HepG2 (cell line): ENCODE results near the gene VEZF1. TPM values are rescaled to one million over a fixed set of nuclear protein-coding genes. Genes with fewer than 3 reads are reported as not detected.

Experiments used
- ATF3 ChIP-seq: sonication (generic); formaldehyde crosslinking; IDR thresholded peaks from 2 replicates; pipeline ENCODE4 v1.4.0; 2020; ENCODE audit warnings: missing genetic modification reagents
- CBX2 ChIP-seq, 2 experiments: fragments of 200-600 bp in 1 of 2; sonication (generic); formaldehyde crosslinking in 1 of 2; IDR thresholded peaks; 2 replicates each; pipeline versions ENCODE4 v1.7.0 to v1.8.1; 2018 to 2022; ENCODE audit warnings: low read depth in 2 of 2, low read length in 1 of 2, mild to moderate bottlenecking in 1 of 2, missing genetic modification reagents in 1 of 2
- FUBP1 ChIP-seq: sonication (generic); formaldehyde crosslinking; IDR thresholded peaks from 2 replicates; pipeline ENCODE4 v1.5.1; 2020; ENCODE audit warnings: missing genetic modification reagents, mild to moderate bottlenecking, borderline replicate concordance
- GATAD1 ChIP-seq: IDR thresholded peaks from 2 replicates; pipeline ENCODE4 v1.6.1; 2016; ENCODE audit warnings: missing genetic modification reagents, missing compliant biosample characterization
- HNF4A ChIP-seq: sonication (generic); formaldehyde crosslinking; IDR thresholded peaks from 2 replicates; pipeline ENCODE4 v1.4.0; 2020; ENCODE audit warnings: missing genetic modification reagents
- HNRNPH1 ChIP-seq: fragments of 200-400 bp; formaldehyde crosslinking; optimal IDR thresholded peaks from 2 replicates; pipeline ENCODE3; 2017; ENCODE audit warnings: mild to moderate bottlenecking, low read depth, low read length
- HOXD1 ChIP-seq: sonication (generic); formaldehyde crosslinking; IDR thresholded peaks from 2 replicates; pipeline ENCODE4 v1.5.0; 2020; ENCODE audit warnings: missing genetic modification reagents
- ISL2 ChIP-seq: sonication (generic); formaldehyde crosslinking; IDR thresholded peaks from 2 replicates; pipeline ENCODE4 v1.5.0; 2020; ENCODE audit warnings: missing genetic modification reagents
- JUNB ChIP-seq: sonication (generic); formaldehyde crosslinking; IDR thresholded peaks from 2 replicates; pipeline ENCODE4 v1.8.0; 2022; ENCODE audit warnings: missing genetic modification reagents, mild to moderate bottlenecking, borderline replicate concordance
- KAT7 ChIP-seq: IDR thresholded peaks from 2 replicates; pipeline ENCODE4 v1.6.1; 2018; ENCODE audit warnings: borderline replicate concordance, missing compliant biosample characterization
- MED1 ChIP-seq: sonication (generic); formaldehyde crosslinking; IDR thresholded peaks from 2 replicates; pipeline ENCODE4 v1.4.0; 2020; ENCODE audit warnings: missing genetic modification reagents
- MTF2 ChIP-seq: sonication (generic); formaldehyde crosslinking; IDR thresholded peaks from 2 replicates; pipeline ENCODE4 v1.5.0; 2020; ENCODE audit warnings: missing genetic modification reagents, borderline replicate concordance
- ONECUT2 ChIP-seq: sonication (generic); formaldehyde crosslinking; IDR thresholded peaks from 2 replicates; pipeline ENCODE4 v1.4.0; 2020; ENCODE audit warnings: missing genetic modification reagents
- RARG ChIP-seq: sonication (generic); formaldehyde crosslinking; IDR thresholded peaks from 2 replicates; pipeline ENCODE4 v1.4.0; 2020; ENCODE audit warnings: low read depth, mild to moderate bottlenecking, missing genetic modification reagents
- SOX5 ChIP-seq: IDR thresholded peaks from 2 replicates; pipeline ENCODE4 v1.6.1; 2016; ENCODE audit warnings: borderline replicate concordance
- YY1 ChIP-seq: IDR thresholded peaks from 2 replicates; pipeline ENCODE4 v1.6.1; 2011; ENCODE audit warnings: low read length, low read depth, moderate library complexity, mild to moderate bottlenecking; ENCODE audit not compliant: insufficient read depth, insufficient replicate concordance
- ZBTB7A ChIP-seq: sonication (generic); formaldehyde crosslinking; IDR thresholded peaks from 2 replicates; pipeline ENCODE4 v1.8.0; 2022; ENCODE audit warnings: mild to moderate bottlenecking, missing genetic modification reagents
- ZBTB8A ChIP-seq: sonication (generic); formaldehyde crosslinking; IDR thresholded peaks from 2 replicates; pipeline ENCODE4 v1.4.0; 2020; ENCODE audit warnings: mild to moderate bottlenecking, low read depth, missing genetic modification reagents, borderline replicate concordance
- ZFAT ChIP-seq: sonication (generic); formaldehyde crosslinking; conservative IDR thresholded peaks from 2 replicates; pipeline ENCODE4 v1.8.1; 2023; ENCODE audit warnings: missing genetic modification reagents, inconsistent platforms
- ZNF235 ChIP-seq: sonication (generic); formaldehyde crosslinking; IDR thresholded peaks from 2 replicates; pipeline ENCODE4 v1.8.1; 2023; ENCODE audit warnings: mild to moderate bottlenecking, missing genetic modification reagents, borderline replicate concordance
- ZNF337 ChIP-seq: sonication (generic); formaldehyde crosslinking; IDR thresholded peaks from 2 replicates; pipeline ENCODE4 v1.5.1; 2020; ENCODE audit warnings: missing genetic modification reagents, low read depth, mild to moderate bottlenecking, borderline replicate concordance
- ZNF350 ChIP-seq: sonication (generic); formaldehyde crosslinking; IDR thresholded peaks from 2 replicates; pipeline ENCODE4 v1.4.0; 2020; ENCODE audit warnings: mild to moderate bottlenecking, low read depth, missing genetic modification reagents, borderline replicate concordance
- ZNF557 ChIP-seq: sonication (generic); formaldehyde crosslinking; IDR thresholded peaks from 2 replicates; pipeline ENCODE4 v1.4.0; 2020; ENCODE audit warnings: missing genetic modification reagents
- ZNF703 ChIP-seq: sonication (generic); formaldehyde crosslinking; IDR thresholded peaks from 2 replicates; pipeline ENCODE4 v1.5.1; 2020; ENCODE audit warnings: missing genetic modification reagents, mild to moderate bottlenecking, moderate library complexity, borderline replicate concordance
- polyA plus RNA-seq, 8 experiments: library from polyadenylated mRNA; depleted of rRNA in 3 of 8; stranded (reverse) in 7 of 8; unstranded in 1 of 8; fragments of >200 nt; fragmentation: Illumina TruSeq in 4 of 8; extraction: Trizol in 4 of 8; gene quantifications; 2 replicates each; pipeline versions ENCODE4 v1.2.1 to v1.2.3, GENCODE V29; 2011 to 2016; ENCODE audit warnings: low read depth in 4 of 8, missing spikeins in 1 of 8, mixed read lengths in 1 of 8; ENCODE audit not compliant: insufficient read depth in 1 of 8
- total RNA-seq, 5 experiments: library from RNA; depleted of rRNA; stranded (reverse); fragments of >200 nt; fragmentation: Illumina TruSeq; extraction: Trizol; gene quantifications; 2 replicates each; pipeline ENCODE4 v1.2.3, GENCODE V29; 2016; ENCODE audit warnings: low read depth in 1 of 5
- TF ChIP-seq, protein P1 (sequence below): sonication (generic); formaldehyde crosslinking; conservative IDR thresholded peaks from 2 replicates; pipeline ENCODE4 v1.8.0; 2022; ENCODE audit warnings: mild to moderate bottlenecking, moderate library complexity, missing genetic modification reagents
- TF ChIP-seq, protein P2 (sequence below): IDR thresholded peaks from 2 replicates; pipeline ENCODE4 v1.6.1; 2016; ENCODE audit warnings: missing biosample characterization, missing genetic modification reagents, low read depth

Gene VEZF1
- total and polyA plus RNA-seq, 2 of the 13 experiments (the other 11 are each of a cell fraction or from before 2014, with no cell fraction given) = 45.9 to 49.7 TPM

GRCh38 chr17:57946798-57947358 lies 41.2 kb downstream of the VEZF1 start (continued):
- no peak for TF ChIP-seq ZNF337
- TF ChIP-seq, protein P1, sequence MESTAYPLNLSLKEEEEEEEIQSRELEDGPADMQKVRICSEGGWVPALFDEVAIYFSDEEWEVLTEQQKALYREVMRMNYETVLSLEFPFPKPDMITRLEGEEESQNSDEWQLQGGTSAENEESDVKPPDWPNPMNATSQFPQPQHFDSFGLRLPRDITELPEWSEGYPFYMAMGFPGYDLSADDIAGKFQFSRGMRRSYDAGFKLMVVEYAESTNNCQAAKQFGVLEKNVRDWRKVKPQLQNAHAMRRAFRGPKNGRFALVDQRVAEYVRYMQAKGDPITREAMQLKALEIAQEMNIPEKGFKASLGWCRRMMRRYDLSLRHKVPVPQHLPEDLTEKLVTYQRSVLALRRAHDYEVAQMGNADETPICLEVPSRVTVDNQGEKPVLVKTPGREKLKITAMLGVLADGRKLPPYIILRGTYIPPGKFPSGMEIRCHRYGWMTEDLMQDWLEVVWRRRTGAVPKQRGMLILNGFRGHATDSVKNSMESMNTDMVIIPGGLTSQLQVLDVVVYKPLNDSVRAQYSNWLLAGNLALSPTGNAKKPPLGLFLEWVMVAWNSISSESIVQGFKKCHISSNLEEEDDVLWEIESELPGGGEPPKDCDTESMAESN (CRISPR knock-in tag) = no peak
- no peak for TF ChIP-seq CBX2 (IDR thresholded peaks at IDR 0.05; ENCODE audit: low read depth, low read length)
- TF ChIP-seq CBX2 (CRISPR knock-in tag; IDR thresholded peaks at IDR 0.05; ENCODE audit: low read depth) = no peak
- no peak for TF ChIP-seq ZBTB8A (CRISPR knock-in tag)
- no peak for TF ChIP-seq JUNB (CRISPR knock-in tag)
- no peak for TF ChIP-seq ONECUT2 (CRISPR knock-in tag)
- TF ChIP-seq MED1 (CRISPR knock-in tag) = no peak
- no peak for TF ChIP-seq ISL2 (CRISPR knock-in tag)
- TF ChIP-seq ZNF557 (CRISPR knock-in tag) = no peak
- TF ChIP-seq SOX5 (CRISPR knock-in tag) = peak; percentile 30; the same call in 1 of the 2 replicates
- no peak for TF ChIP-seq HNRNPH1
- TF ChIP-seq ZNF703 (CRISPR knock-in tag) = no peak
- no peak for TF ChIP-seq ZNF235 (CRISPR knock-in tag)
- TF ChIP-seq ZBTB7A (CRISPR knock-in tag) = no peak
- no peak for TF ChIP-seq FUBP1 (CRISPR knock-in tag)
- TF ChIP-seq KAT7 = peak; percentile 15; the same call in 1 of the 2 replicates
- TF ChIP-seq, protein P2, sequence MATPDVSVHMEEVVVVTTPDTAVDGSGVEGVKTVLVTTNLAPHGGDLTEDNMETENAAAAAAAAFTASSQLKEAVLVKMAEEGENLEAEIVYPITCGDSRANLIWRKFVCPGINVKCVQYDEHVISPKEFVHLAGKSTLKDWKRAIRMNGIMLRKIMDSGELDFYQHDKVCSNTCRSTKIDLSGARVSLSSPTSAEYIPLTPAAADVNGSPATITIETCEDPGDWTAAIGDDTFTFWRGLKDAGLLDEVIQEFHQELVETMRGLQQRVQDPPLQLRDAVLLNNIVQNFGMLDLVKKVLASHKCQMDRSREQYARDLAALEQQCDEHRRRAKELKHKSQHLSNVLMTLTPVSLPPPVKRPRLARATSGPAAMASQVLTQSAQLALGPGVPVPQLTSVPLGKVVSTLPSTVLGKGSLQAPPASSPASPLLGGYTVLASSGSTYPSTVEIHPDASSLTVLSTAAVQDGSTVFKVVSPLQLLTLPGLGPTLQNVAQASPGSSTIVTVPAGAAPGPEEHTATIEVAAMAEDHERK = no peak
- no peak for TF ChIP-seq MTF2 (CRISPR knock-in tag)
- peak; percentile 40; the same call in 1 of the 2 replicates for TF ChIP-seq ZNF350
- TF ChIP-seq GATAD1 (CRISPR knock-in tag) = 0 out of 2 replicates have a peak, but pooled peaks have one; percentile 14
- TF ChIP-seq HNF4A (CRISPR knock-in tag) = peak; percentile 35; the same call in 1 of the 2 replicates
- TF ChIP-seq RARG = no peak
- TF ChIP-seq ATF3 = no peak
- 0 out of 2 replicates have a peak, but pooled peaks have one; percentile 18 for TF ChIP-seq HOXD1 (CRISPR knock-in tag)
- no peak for TF ChIP-seq ZFAT (CRISPR knock-in tag)
- no peak for TF ChIP-seq YY1
